ENCODE measurements around the gene MAN1C1. TPM values are rescaled to one million over a fixed set of nuclear protein-coding genes. Genes with fewer than 3 reads are reported as not detected.

The MAN1C1 gene
- polyA plus RNA-seq, 1 donor: 13.9 TPM

Other genes starting within 250 kb of the MAN1C1 start
- 0.83 TPM for gene RHCE, start 196.0 kb upstream of the MAN1C1 start, polyA plus RNA-seq (ENCODE audit: insufficient read length)
- 31.6 TPM for gene MACO1, start 185.9 kb upstream of the MAN1C1 start, polyA plus RNA-seq (ENCODE audit: insufficient read length)
- gene LDLRAP1, start 73.2 kb upstream of the MAN1C1 start, polyA plus RNA-seq (ENCODE audit: insufficient read length): 12.9 TPM
- gene SELENON, start 183.4 kb downstream of the MAN1C1 start, polyA plus RNA-seq (ENCODE audit: insufficient read length): 75.1 TPM
- gene MTFR1L, start 203.2 kb downstream of the MAN1C1 start, polyA plus RNA-seq (ENCODE audit: insufficient read length): 98.5 TPM
- 3.4 TPM for gene AUNIP, start 242.7 kb downstream of the MAN1C1 start, polyA plus RNA-seq (ENCODE audit: insufficient read length)

Measured in left kidney (tissue), 1 donor.